NCI-H69 (cell line): ENCODE measurements around the gene SYNGAP1.

Experiments used
- DNase-seq: peaks from one replicate; lab custom pipeline; 2025; lab: John Stamatoyannopoulos, UW

The SYNGAP1 gene

GRCh38 chr6:33438978-33439594, 19.2 kb downstream of the SYNGAP1 start:
- DNase-seq, result no peak

- DNase-seq, result no peak
These were observed 20.2 kb downstream of the SYNGAP1 start for GRCh38 chr6:33439956-33440648.

- no peak for DNase-seq
These were observed 20.9 kb downstream of the SYNGAP1 start for GRCh38 chr6:33440649-33441309.

- DNase-seq, result no peak
These were observed 21.6 kb downstream of the SYNGAP1 start for GRCh38 chr6:33441457-33441856.

- no peak for DNase-seq
These were observed 22.4 kb downstream of the SYNGAP1 start for GRCh38 chr6:33442283-33442682.

GRCh38 chr6:33443025-33443424, 23.2 kb downstream of the SYNGAP1 start:
- no peak for DNase-seq

GRCh38 chr6:33443619-33444504, 24.0 kb downstream of the SYNGAP1 start:
- DNase-seq, result no peak

- DNase-seq, result no peak
These were observed 25.3 kb downstream of the SYNGAP1 start for GRCh38 chr6:33445119-33445603.

- no peak for DNase-seq
These were observed 26.5 kb downstream of the SYNGAP1 start for GRCh38 chr6:33446356-33446755.

- no peak for DNase-seq
These were observed 30.6 kb downstream of the SYNGAP1 start for GRCh38 chr6:33450434-33450833.

- no peak for DNase-seq
These were observed 31.7 kb downstream of the SYNGAP1 start for GRCh38 chr6:33451606-33452005.

GRCh38 chr6:33452496-33452895, 32.6 kb downstream of the SYNGAP1 start:
- peak; percentile 19 for DNase-seq

GRCh38 chr6:33453393-33454008, 33.6 kb downstream of the SYNGAP1 start:
- DNase-seq, result peak; percentile 30

- peak; percentile 99 for DNase-seq
These were observed 34.4 kb downstream of the SYNGAP1 start, which contains the start of gene ZBTB9 for GRCh38 chr6:33454009-33454946. Gene ZBTB9 (plus strand): TSS chr6:33454576. CDS start chr6:33455101, 525 bp downstream.

- no peak for DNase-seq
These were observed 35.2 kb downstream of the SYNGAP1 start for GRCh38 chr6:33455051-33455450.

- DNase-seq, result no peak
These were observed 36.3 kb downstream of the SYNGAP1 start for GRCh38 chr6:33456156-33456555.

GRCh38 chr6:33458676-33459075, 38.8 kb downstream of the SYNGAP1 start:
- no peak for DNase-seq

GRCh38 chr6:33459226-33459625, 39.4 kb downstream of the SYNGAP1 start:
- no peak for DNase-seq

GRCh38 chr6:33466075-33466735, 46.3 kb downstream of the SYNGAP1 start:
- no peak for DNase-seq

GRCh38 chr6:33467091-33467490, 47.2 kb downstream of the SYNGAP1 start:
- no peak for DNase-seq
